Pancreas (tissue), 10 donors: Measurements from ENCODE around the gene MAP3K4. TPM values are rescaled to one million over a fixed set of nuclear protein-coding genes. Genes with fewer than 3 reads are reported as not detected.

Source experiments
- ATAC-seq, 4 donors: fragments of 200-7000 bp; cut with Tn5 transposase; one replicate each; pipeline versions ENCODE4 v1.8.0 to v1.9.1; 2020; ENCODE audit warnings: mild to moderate bottlenecking in 4 of 4, moderate library complexity in 4 of 4
- DNase-seq, 6 donors: peaks; one replicate each; pipeline ENCODE4 v3.0.0-alpha.2; 2020
- FAIRE-seq: peaks from 2 replicates; lab custom pipeline; 2012; peaks lifted over from hg19 to GRCh38; lab: Jason Lieb, UNC
- H3K27ac ChIP-seq, 4 donors: fragments of 200-600 bp; sonication (generic); 1 replicate in 3 of 4; 2 replicates in 1 of 4; pipeline versions ENCODE4 v1.5.0 to v1.8.0; 2020
- H3K27me3 ChIP-seq, 4 donors: fragments of 200-600 bp; one replicate each; pipeline ENCODE4 v1.8.0; 2021
- H3K36me3 ChIP-seq, 3 donors: fragments of 200-600 bp; sonication (generic) in 1 of 3; one replicate each; pipeline versions ENCODE4 v1.5.0 to v1.8.0; 2020 to 2021
- H3K4me1 ChIP-seq, 3 donors: fragments of 200-600 bp; one replicate each; pipeline ENCODE4 v1.8.0; 2021
- H3K4me3 ChIP-seq, 4 donors: fragments of 200-600 bp; sonication (generic) in 2 of 4; one replicate each; pipeline versions ENCODE4 v1.5.0 to v1.8.0; 2020 to 2021
- H3K9me3 ChIP-seq, 4 donors: fragments of 200-600 bp; one replicate each; pipeline ENCODE4 v1.8.0; 2021
- WGBS, 2 donors: extraction: QIAGEN DNeasy Blood & Tissue Kit; methylation state at CpG; one replicate each; pipeline ENCODE4 v1.1.7; 2013; 5-methylcytosine and 5-hydroxymethylcytosine counted together
- intact Hi-C, 3 donors: fragments of 100-400 bp; cut with DNase I; formaldehyde crosslinking; loops; one replicate each; pipeline versions ENCODE4 v1.11.1 to v1.14.2; 2022
- polyA plus RNA-seq, 2 donors: library from polyadenylated mRNA; stranded (reverse); fragments of 200-250 nt; gene quantifications; one replicate each; pipeline ENCODE4 v1.2.3, GENCODE V29; 2013
- total RNA-seq, 6 donors: library from RNA; stranded (reverse); fragmentation: NEBNext Ultra II Directional in 4 of 6; extraction: Animal tissue kit (Norgen Biotek cat#: 25700) in 4 of 6; gene quantifications; one replicate each; pipeline versions ENCODE4 v1.2.1 to v1.2.4, GENCODE V29; 2021 to 2023
- TF ChIP-seq, protein P1 (sequence below), 4 donors: fragments of 200-600 bp; sonication (generic) in 3 of 4; IDR thresholded peaks; one replicate each; pipeline versions ENCODE4 v1.5.0 to v1.8.0; 2021; ENCODE audit warnings: antibody characterized with exemption in 4 of 4
- donor health status: healthy with polysubstance abuse.
- donor health status: DM: no; HTN: no; CAD: no; lungs with moderate emphysema.
- donor health status: DM: no; HTN: no; CAD: no.
- donor health status: control.
- donor health status: control.
- donor health status: Bipolar disorder and iron deficiency.
- donor health status: DM: yes; HTN: yes; CAD: no.
- donor health status: DM: no; HTN: no; CAD: no.
- donor health status: DM: no; HTN: no; CAD: no.
- donor health status: DM: yes; HTN: yes; CAD: no.

The MAP3K4 gene
- total and polyA plus RNA-seq, 8 donors: 10.8 to 32.0 (median 25.3) TPM

DNA sequence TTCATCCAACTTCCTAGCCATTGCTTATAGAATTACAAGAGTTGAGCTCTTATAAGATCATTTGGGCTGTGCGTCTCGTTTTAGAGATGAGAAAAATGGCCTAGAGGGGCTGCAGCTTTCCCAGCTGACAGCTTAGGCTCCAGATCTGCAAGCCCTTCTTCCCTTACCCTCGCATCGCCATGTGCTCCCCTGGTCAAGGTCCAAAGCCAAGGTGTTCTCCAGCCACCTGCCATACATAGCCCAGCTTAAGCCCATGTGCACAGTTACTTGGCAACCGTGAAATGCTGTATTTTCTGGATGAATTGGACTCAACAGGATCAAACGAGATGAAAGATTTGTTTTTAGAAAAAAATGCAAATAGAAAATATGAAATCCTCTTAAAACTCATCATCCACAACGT lies 7.9 kb downstream of the MAP3K4 start:
- Histone ChIP-seq H3K27me3 (no peaks in the 10 kb centered on the region), H3K4me1 (peaks cover 8 to 36% (median 19%) of the 10 kb centered on the region in 3 donors), H3K9me3 (no peaks in the 10 kb centered on the region), H3K36me3 (no peaks in the 10 kb centered on the region), H3K27ac (no peak overlapping the region), H3K4me3 (no peak overlapping the region)
- ATAC-seq: peak; percentile 67 to 81 (median 80)
- peak in 2 of 6 donors; percentile 9 to 20 for DNase-seq
- intact Hi-C loops: no loop called here
- FAIRE-seq: no peak
- TF ChIP-seq, protein P1, sequence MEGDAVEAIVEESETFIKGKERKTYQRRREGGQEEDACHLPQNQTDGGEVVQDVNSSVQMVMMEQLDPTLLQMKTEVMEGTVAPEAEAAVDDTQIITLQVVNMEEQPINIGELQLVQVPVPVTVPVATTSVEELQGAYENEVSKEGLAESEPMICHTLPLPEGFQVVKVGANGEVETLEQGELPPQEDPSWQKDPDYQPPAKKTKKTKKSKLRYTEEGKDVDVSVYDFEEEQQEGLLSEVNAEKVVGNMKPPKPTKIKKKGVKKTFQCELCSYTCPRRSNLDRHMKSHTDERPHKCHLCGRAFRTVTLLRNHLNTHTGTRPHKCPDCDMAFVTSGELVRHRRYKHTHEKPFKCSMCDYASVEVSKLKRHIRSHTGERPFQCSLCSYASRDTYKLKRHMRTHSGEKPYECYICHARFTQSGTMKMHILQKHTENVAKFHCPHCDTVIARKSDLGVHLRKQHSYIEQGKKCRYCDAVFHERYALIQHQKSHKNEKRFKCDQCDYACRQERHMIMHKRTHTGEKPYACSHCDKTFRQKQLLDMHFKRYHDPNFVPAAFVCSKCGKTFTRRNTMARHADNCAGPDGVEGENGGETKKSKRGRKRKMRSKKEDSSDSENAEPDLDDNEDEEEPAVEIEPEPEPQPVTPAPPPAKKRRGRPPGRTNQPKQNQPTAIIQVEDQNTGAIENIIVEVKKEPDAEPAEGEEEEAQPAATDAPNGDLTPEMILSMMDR (IDR thresholded peaks at IDR 0.05): no peak
- WGBS, 2 donors: 49 to 54% methylated on average over 7 of the region's 7 CpGs

DNA sequence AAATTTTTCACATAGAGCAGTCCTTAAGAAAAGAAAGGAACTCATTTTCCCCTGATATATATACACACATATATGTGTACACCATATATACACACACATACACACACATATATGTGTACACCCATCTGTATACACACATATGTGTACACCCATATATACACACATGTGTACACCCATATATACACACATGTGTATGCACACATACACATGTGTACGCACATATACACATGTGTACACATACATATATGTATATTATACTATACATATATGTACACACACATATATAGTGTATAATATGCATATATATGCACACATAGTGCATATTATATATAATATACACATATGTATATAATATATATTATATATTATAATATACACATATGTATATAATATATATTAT lies 9.1 kb downstream of the MAP3K4 start:
- TF ChIP-seq, protein P1 (IDR thresholded peaks at IDR 0.05): no peak
- H3K4me3 ChIP-seq: no peak overlapping the region
- peaks cover 8 to 32% (median 20%) of the 10 kb centered on the region in 3 donors for H3K4me1 ChIP-seq
- WGBS, 2 donors: 97 to 100% methylated on average over 1 of the region's 1 CpG
- ATAC-seq (no peak), DNase-seq (no peak), FAIRE-seq (no peak)
- H3K36me3 ChIP-seq: no peaks in the 10 kb centered on the region
- no peaks in the 10 kb centered on the region for H3K9me3 ChIP-seq
- H3K27me3 ChIP-seq: no peaks in the 10 kb centered on the region
- intact Hi-C loops: no loop called here
- no peak overlapping the region for H3K27ac ChIP-seq

DNA sequence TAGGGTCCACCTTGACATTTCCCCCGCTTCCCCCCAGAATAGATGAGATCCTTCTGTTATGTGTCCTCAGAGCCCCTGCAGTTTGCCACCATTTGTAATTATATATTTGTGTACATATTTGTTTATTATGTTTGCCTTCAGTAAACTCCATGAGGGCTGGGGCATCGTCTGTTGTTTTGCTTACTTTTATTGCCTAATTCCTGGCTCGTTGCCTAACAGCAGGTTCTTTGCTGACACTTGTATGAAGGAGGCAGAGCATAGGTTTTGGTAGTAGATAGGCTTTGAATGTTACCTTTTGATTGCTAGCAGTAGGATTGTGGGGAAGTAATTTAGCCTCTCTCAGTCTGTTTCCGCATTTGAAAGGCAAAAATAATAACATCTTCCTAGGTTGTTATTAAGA lies 9.9 kb downstream of the MAP3K4 start:
- H3K27me3 ChIP-seq: no peaks in the 10 kb centered on the region
- no peaks in the 10 kb centered on the region for H3K36me3 ChIP-seq
- H3K4me3 ChIP-seq: no peak overlapping the region
- intact Hi-C loops: no loop called here
- 44 to 47% methylated on average over 4 of the region's 4 CpGs for WGBS, 2 donors
- TF ChIP-seq, protein P1 (IDR thresholded peaks at IDR 0.05): no peak
- FAIRE-seq (no peak), ATAC-seq (peak in 2 of 4 donors; percentile 29 to 74), DNase-seq (peak in 2 of 6 donors; percentile 10 to 22)
- no peaks in the 10 kb centered on the region for H3K9me3 ChIP-seq
- no peak overlapping the region for H3K27ac ChIP-seq
- H3K4me1 ChIP-seq: peaks cover 8 to 30% (median 15%) of the 10 kb centered on the region in 3 donors

DNA sequence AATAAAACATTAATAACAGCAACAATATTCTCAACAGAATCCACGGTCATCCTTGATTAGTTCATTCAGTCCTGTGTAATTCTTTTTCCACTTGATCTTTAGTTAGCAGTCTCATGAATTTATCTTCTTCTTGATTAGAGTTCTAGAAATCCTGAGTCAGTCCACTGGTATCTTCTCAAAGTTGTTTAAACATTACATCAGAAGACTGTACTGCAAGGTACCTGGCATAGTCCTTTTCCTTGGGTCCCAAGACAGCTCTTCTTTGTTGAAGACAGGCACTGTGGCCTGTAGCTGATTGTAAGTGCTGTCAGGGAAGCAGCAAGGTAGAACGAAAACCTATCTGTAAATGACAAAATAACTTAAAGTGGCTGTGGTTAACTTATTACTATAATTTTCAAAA lies 11.8 kb downstream of the MAP3K4 start:
- no peak overlapping the region for H3K27ac ChIP-seq
- no peaks in the 10 kb centered on the region for H3K27me3 ChIP-seq
- peaks cover 8 to 25% (median 15%) of the 10 kb centered on the region in 3 donors for H3K4me1 ChIP-seq
- H3K9me3 ChIP-seq: no peaks in the 10 kb centered on the region
- TF ChIP-seq, protein P1 (IDR thresholded peaks at IDR 0.05): no peak
- H3K36me3 ChIP-seq: no peaks in the 10 kb centered on the region
- DNase-seq (no peak), ATAC-seq (peak in 1 of 4 donors; percentile 16), FAIRE-seq (no peak)
- H3K4me3 ChIP-seq: no peak overlapping the region
- WGBS, 2 donors: 78 to 82% methylated on average over 2 of the region's 2 CpGs
- intact Hi-C loops: no loop called here

DNA sequence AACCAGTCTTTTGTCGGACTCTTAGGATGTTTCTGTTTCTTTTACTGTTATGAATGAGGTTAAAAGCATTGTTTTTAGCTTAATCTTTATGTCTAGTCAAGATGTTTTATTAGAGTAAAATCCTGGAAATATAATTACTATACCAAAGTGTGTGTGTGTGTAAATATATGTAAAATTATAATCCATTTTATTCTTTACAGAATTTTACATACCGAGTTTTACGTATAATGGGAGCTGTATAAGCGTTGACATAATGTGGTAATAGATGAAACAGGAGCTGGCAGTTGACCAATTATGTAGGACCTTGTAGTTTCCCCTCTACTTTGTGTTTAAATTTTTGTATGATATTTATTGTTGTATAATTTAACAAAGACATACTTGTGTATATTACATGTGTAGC lies 16.7 kb downstream of the MAP3K4 start:
- Histone ChIP-seq H3K9me3 (no peaks in the 10 kb centered on the region), H3K4me1 (peaks cover 0 to 36% (median 24%) of the 10 kb centered on the region in 3 donors), H3K36me3 (no peaks in the 10 kb centered on the region), H3K4me3 (no peak overlapping the region), H3K27ac (no peak overlapping the region), H3K27me3 (no peaks in the 10 kb centered on the region)
- WGBS, 2 donors: 95 to 96% methylated on average over 4 of the region's 4 CpGs
- DNase-seq: no peak
- ATAC-seq: no peak
- no peak for FAIRE-seq
- intact Hi-C loops: no loop called here
- TF ChIP-seq, protein P1 (IDR thresholded peaks at IDR 0.05): no peak
